SH-SY5Y (cell line): Measurements from ENCODE around the gene OR2B2.
A peak's percentile ranks its signal among the peaks of the same experiment; 100 is the strongest.

Experiments used
- GATA2 ChIP-seq: IDR thresholded peaks from 2 replicates; pipeline ENCODE4 v1.6.1; 2011; ENCODE audit warnings: mild to moderate bottlenecking, low read depth, low read length
- GATA3 ChIP-seq: IDR thresholded peaks from 2 replicates; pipeline ENCODE4 v1.6.1; 2011; ENCODE audit warnings: low read depth, mild to moderate bottlenecking, low read length, moderate library complexity

OR2B2 gene

GRCh38 chr6:27874016-27874415 is 38.2 kb downstream of the OR2B2 start:
- TF ChIP-seq GATA2 (no peak), GATA3 (no peak)

GRCh38 chr6:27873021-27873940 is 38.9 kb downstream of the OR2B2 start:
- TF ChIP-seq GATA3 (0 out of 2 replicates have a peak, but pooled peaks have one; percentile 24), GATA2 (peak; percentile 78)

GRCh38 chr6:27872642-27873020 is 39.6 kb downstream of the OR2B2 start:
- TF ChIP-seq GATA2 (no peak), GATA3 (no peak)

- TF ChIP-seq GATA2, result no peak
- no peak for TF ChIP-seq GATA3
Observed at GRCh38 chr6:27871924-27872638, 40.1 kb downstream of the OR2B2 start.

- no peak for TF ChIP-seq GATA2
- TF ChIP-seq GATA3, result no peak
Observed at GRCh38 chr6:27870291-27870870, 41.8 kb downstream of the OR2B2 start.

GRCh38 chr6:27868311-27868710 is 43.9 kb downstream of the OR2B2 start:
- no peak for TF ChIP-seq GATA3
- TF ChIP-seq GATA2, result no peak

GRCh38 chr6:27867945-27868300 is 44.3 kb downstream of the OR2B2 start:
- TF ChIP-seq GATA2 (no peak), GATA3 (no peak)

- TF ChIP-seq GATA2, result no peak
Observed at GRCh38 chr6:27867051-27867944, 44.9 kb downstream of the OR2B2 start.

- TF ChIP-seq GATA2 (no peak), GATA3 (no peak)
Observed at GRCh38 chr6:27866357-27867050, 45.7 kb downstream of the OR2B2 start.

- TF ChIP-seq GATA2 (no peak), GATA3 (no peak)
Observed at GRCh38 chr6:27865850-27866356, 46.3 kb downstream of the OR2B2 start.

GRCh38 chr6:27864906-27865849 is 47.0 kb downstream of the OR2B2 start:
- TF ChIP-seq GATA3, result no peak
- TF ChIP-seq GATA2, result no peak

GRCh38 chr6:27863962-27864905 is 48.0 kb downstream of the OR2B2 start:
- TF ChIP-seq GATA3, result no peak
- TF ChIP-seq GATA2, result no peak
